ENCODE results near the gene GSN. TPM values are rescaled to one million over a fixed set of nuclear protein-coding genes. Genes with fewer than 3 reads are reported as not detected.

Gene GSN
- total and polyA plus RNA-seq, 2 of the 13 experiments (the other 11 are each of a cell fraction or from before 2014, with no cell fraction given) = 294 to 307 TPM

GRCh38 chr9:121286973-121287741 is 19.2 kb downstream of the GSN start (continued):
- TF ChIP-seq ZNF318 (CRISPR knock-in tag; IDR thresholded peaks at IDR 0.05) (no peak), RBAK (CRISPR knock-in tag; IDR thresholded peaks at IDR 0.05) (no peak), ZMAT3 (CRISPR knock-in tag; conservative IDR thresholded peaks at IDR 0.05) (no peak), LCORL (IDR thresholded peaks at IDR 0.05) (no peak), LCORL (CRISPR knock-in tag; IDR thresholded peaks at IDR 0.05) (peak; percentile 11; the same call in 1 of the 2 replicates), MAFG (CRISPR knock-in tag; IDR thresholded peaks at IDR 0.05) (peak; percentile 85), DNMT1 (CRISPR knock-in tag; IDR thresholded peaks at IDR 0.05) (no peak), IKZF4 (CRISPR knock-in tag; IDR thresholded peaks at IDR 0.05; ENCODE audit: borderline replicate concordance, low read depth, not compliant biosample characterization) (no peak), BRF2 (CRISPR knock-in tag; IDR thresholded peaks at IDR 0.05) (no peak)
- TF ChIP-seq, protein P1, sequence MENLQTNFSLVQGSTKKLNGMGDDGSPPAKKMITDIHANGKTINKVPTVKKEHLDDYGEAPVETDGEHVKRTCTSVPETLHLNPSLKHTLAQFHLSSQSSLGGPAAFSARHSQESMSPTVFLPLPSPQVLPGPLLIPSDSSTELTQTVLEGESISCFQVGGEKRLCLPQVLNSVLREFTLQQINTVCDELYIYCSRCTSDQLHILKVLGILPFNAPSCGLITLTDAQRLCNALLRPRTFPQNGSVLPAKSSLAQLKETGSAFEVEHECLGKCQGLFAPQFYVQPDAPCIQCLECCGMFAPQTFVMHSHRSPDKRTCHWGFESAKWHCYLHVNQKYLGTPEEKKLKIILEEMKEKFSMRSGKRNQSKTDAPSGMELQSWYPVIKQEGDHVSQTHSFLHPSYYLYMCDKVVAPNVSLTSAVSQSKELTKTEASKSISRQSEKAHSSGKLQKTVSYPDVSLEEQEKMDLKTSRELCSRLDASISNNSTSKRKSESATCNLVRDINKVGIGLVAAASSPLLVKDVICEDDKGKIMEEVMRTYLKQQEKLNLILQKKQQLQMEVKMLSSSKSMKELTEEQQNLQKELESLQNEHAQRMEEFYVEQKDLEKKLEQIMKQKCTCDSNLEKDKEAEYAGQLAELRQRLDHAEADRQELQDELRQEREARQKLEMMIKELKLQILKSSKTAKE (CRISPR knock-in tag; IDR thresholded peaks at IDR 0.05; ENCODE audit: borderline replicate concordance) = no peak
- TF ChIP-seq, protein P2, sequence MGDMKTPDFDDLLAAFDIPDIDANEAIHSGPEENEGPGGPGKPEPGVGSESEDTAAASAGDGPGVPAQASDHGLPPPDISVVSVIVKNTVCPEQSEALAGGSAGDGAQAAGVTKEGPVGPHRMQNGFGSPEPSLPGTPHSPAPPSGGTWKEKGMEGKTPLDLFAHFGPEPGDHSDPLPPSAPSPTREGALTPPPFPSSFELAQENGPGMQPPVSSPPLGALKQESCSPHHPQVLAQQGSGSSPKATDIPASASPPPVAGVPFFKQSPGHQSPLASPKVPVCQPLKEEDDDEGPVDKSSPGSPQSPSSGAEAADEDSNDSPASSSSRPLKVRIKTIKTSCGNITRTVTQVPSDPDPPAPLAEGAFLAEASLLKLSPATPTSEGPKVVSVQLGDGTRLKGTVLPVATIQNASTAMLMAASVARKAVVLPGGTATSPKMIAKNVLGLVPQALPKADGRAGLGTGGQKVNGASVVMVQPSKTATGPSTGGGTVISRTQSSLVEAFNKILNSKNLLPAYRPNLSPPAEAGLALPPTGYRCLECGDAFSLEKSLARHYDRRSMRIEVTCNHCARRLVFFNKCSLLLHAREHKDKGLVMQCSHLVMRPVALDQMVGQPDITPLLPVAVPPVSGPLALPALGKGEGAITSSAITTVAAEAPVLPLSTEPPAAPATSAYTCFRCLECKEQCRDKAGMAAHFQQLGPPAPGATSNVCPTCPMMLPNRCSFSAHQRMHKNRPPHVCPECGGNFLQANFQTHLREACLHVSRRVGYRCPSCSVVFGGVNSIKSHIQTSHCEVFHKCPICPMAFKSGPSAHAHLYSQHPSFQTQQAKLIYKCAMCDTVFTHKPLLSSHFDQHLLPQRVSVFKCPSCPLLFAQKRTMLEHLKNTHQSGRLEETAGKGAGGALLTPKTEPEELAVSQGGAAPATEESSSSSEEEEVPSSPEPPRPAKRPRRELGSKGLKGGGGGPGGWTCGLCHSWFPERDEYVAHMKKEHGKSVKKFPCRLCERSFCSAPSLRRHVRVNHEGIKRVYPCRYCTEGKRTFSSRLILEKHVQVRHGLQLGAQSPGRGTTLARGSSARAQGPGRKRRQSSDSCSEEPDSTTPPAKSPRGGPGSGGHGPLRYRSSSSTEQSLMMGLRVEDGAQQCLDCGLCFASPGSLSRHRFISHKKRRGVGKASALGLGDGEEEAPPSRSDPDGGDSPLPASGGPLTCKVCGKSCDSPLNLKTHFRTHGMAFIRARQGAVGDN (CRISPR knock-in tag; IDR thresholded peaks at IDR 0.05) = peak; percentile 55
- TF ChIP-seq, protein P3, sequence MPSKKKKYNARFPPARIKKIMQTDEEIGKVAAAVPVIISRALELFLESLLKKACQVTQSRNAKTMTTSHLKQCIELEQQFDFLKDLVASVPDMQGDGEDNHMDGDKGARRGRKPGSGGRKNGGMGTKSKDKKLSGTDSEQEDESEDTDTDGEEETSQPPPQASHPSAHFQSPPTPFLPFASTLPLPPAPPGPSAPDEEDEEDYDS (CRISPR knock-in tag; IDR thresholded peaks at IDR 0.05) = no peak

All from HepG2 (cell line).